T-helper 1 cell treated with Interleukin-12 subunit alpha and Interleukin-12 subunit beta and Interleukin-4 antibody, amounts not matched to agents 30 ng/mL and 1 ng/mL, for 36 hours (primary cell): ENCODE measurements around the gene TUBA3E. TPM values are rescaled to one million over a fixed set of nuclear protein-coding genes. Genes with fewer than 3 reads are reported as not detected.
"Not testable (repeated sequence)": the region's sequence is repeated elsewhere in the genome, so short reads cannot be mapped to it uniquely, and the experiment has no call there.

Experiments used
- intact Hi-C: fragments of 100-400 bp; cut with micrococcal nuclease; formaldehyde crosslinking; loops from one replicate; pipeline ENCODE4 v1.15.1; 2024
- total RNA-seq: library from RNA; stranded (reverse); gene quantifications from 2 replicates; pipeline ENCODE4 v1.2.3, GENCODE V29; 2022

The TUBA3E gene
- total RNA-seq, 1 donor from 2014 or later, result not detected

DNA sequence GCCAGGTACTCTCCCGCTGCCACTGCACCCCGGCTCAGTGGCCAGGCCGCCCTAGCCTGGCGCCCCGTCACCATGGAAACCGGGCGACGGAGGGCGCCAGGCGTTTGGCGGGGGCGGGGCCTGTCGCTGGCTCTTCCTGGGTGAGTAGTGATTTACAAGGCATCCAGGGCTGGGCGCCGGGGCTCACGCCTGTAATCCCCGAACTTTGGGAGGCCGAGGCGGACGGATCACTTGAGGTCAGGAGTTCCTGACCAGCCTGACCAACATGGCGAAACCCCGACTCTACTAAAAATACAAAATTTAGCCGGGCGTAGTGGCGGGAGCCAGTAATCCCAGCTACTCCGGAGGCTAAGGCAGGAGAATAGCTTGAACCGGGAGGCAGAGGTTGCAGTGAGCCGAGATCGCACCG lies 53.2 kb downstream of the TUBA3E start, which contains the start of gene CCDC74B:
TSS of gene CCDC74B (minus strand) at position 107 of the 409 bp plus-strand sequence. CDS start 116 bp downstream, outside the sequence.
- intact Hi-C loops, result loop anchor here (1.0 kb wide), 1 partner anchor 36 kb away; the partner anchor contains the start of gene SMPD4

GRCh38 chr2:130143266-130144039 lies 54.8 kb downstream of the TUBA3E start:
- intact Hi-C loops, result not testable (repeated sequence)

GRCh38 chr2:130142396-130143265 lies 55.6 kb downstream of the TUBA3E start:
- intact Hi-C loops, result not testable (repeated sequence)

Other genes starting within 250 kb of the TUBA3E start
- not detected in 2 replicates for gene RAB6C, start 218.8 kb downstream of the TUBA3E start, total RNA-seq
- not detected in 2 replicates for gene POTEF, start 69.2 kb downstream of the TUBA3E start, total RNA-seq
- 1.5 and 1.7 TPM in 2 replicates for gene CCDC74B, start 53.3 kb downstream of the TUBA3E start, total RNA-seq
- 70.9 and 72.7 TPM in 2 replicates for gene SMPD4, start 16.8 kb downstream of the TUBA3E start, total RNA-seq
- 290 and 302 TPM in 2 replicates for gene MZT2B, start 16.2 kb downstream of the TUBA3E start, total RNA-seq
- gene IMP4, start 144.5 kb upstream of the TUBA3E start, total RNA-seq, result 79.3 and 86.2 TPM in 2 replicates
- 86.2 and 87.0 TPM in 2 replicates for gene PTPN18, start 157.6 kb upstream of the TUBA3E start, total RNA-seq